ENCODE data around the gene POLDIP2.
A peak's percentile ranks its signal among the peaks of the same experiment; 100 is the strongest.

POLDIP2 gene

GRCh38 chr17:28318759-28319597 lies 38.3 kb downstream of the POLDIP2 start, which contains the start of gene TMEM97:
TSS of gene TMEM97 (plus strand) at chr17:28319200. CDS start at chr17:28319240, 40 bp downstream.
- Histone ChIP-seq H3K36me3 (replicated peaks) (no peaks in the 10 kb centered on the region), H3K27ac (no peak within 1 kb of the TSS), H3K4me3 (ENCODE audit: low read depth, low read length) (peak within 1 kb of the TSS; percentile 75), H3K27me3 (replicated peaks) (no peaks in the 10 kb centered on the region)
- DNase-seq, result peak; percentile 98
- in situ Hi-C loops (cut with HindIII; ENCODE audit: low pct_ligation_motif_present, low sequenced_read_pairs), result no loop called here
- TF ChIP-seq CTCF (IDR thresholded peaks at IDR 0.05; ENCODE audit: low read depth, low read length, missing control alignments), result peak; percentile 30

GRCh38 chr17:28317966-28318758 lies 39.2 kb downstream of the POLDIP2 start:
- no peak overlapping the region for H3K27ac ChIP-seq
- in situ Hi-C loops (cut with HindIII; ENCODE audit: low pct_ligation_motif_present, low sequenced_read_pairs), result no loop called here
- peak overlapping the region; percentile 75 for H3K4me3 ChIP-seq (ENCODE audit: low read depth, low read length)
- no peaks in the 10 kb centered on the region for H3K36me3 ChIP-seq (replicated peaks)
- TF ChIP-seq CTCF (IDR thresholded peaks at IDR 0.05; ENCODE audit: low read depth, low read length, missing control alignments), result no peak
- no peaks in the 10 kb centered on the region for H3K27me3 ChIP-seq (replicated peaks)
- no peak for DNase-seq

GRCh38 chr17:28317099-28317965 lies 40.0 kb downstream of the POLDIP2 start:
- Histone ChIP-seq H3K27ac (no peak overlapping the region), H3K4me3 (ENCODE audit: low read depth, low read length) (no peak overlapping the region), H3K36me3 (replicated peaks) (no peaks in the 10 kb centered on the region), H3K27me3 (replicated peaks) (no peaks in the 10 kb centered on the region)
- in situ Hi-C loops (cut with HindIII; ENCODE audit: low pct_ligation_motif_present, low sequenced_read_pairs), result no loop called here
- DNase-seq, result no peak
- no peak for TF ChIP-seq CTCF (IDR thresholded peaks at IDR 0.05; ENCODE audit: low read depth, low read length, missing control alignments)

GRCh38 chr17:28315846-28316705 lies 41.3 kb downstream of the POLDIP2 start:
- TF ChIP-seq CTCF (IDR thresholded peaks at IDR 0.05; ENCODE audit: low read depth, low read length, missing control alignments), result no peak
- in situ Hi-C loops (cut with HindIII; ENCODE audit: low pct_ligation_motif_present, low sequenced_read_pairs), result no loop called here
- H3K4me3 ChIP-seq (ENCODE audit: low read depth, low read length), result no peak overlapping the region
- H3K27ac ChIP-seq, result no peak overlapping the region
- no peak for DNase-seq
- no peaks in the 10 kb centered on the region for H3K36me3 ChIP-seq (replicated peaks)
- H3K27me3 ChIP-seq (replicated peaks), result no peaks in the 10 kb centered on the region

GRCh38 chr17:28313841-28314240 lies 43.5 kb downstream of the POLDIP2 start:
- Histone ChIP-seq H3K27me3 (replicated peaks) (no peaks in the 10 kb centered on the region), H3K4me3 (ENCODE audit: low read depth, low read length) (no peak overlapping the region), H3K27ac (no peak overlapping the region), H3K36me3 (replicated peaks) (no peaks in the 10 kb centered on the region)
- TF ChIP-seq CTCF (IDR thresholded peaks at IDR 0.05; ENCODE audit: low read depth, low read length, missing control alignments), result no peak
- in situ Hi-C loops (cut with HindIII; ENCODE audit: low pct_ligation_motif_present, low sequenced_read_pairs), result no loop called here
- no peak for DNase-seq

All from brain microvascular endothelial cell (primary cell).